GM21619 (cell line): ENCODE data around the gene CHN2.
"Not testable (repeated sequence)": the region's sequence is repeated elsewhere in the genome, so short reads cannot be mapped to it uniquely, and the experiment has no call there.

Experiments used
- ATAC-seq: cut with Tn5 transposase; IDR thresholded peaks from one replicate; pipeline ENCODE4 v1.9.1; 2021; ENCODE audit not compliant: unreplicated experiment

Gene CHN2

GRCh38 chr7:29528526-29528925, 334.0 kb downstream of the CHN2 start:
- not testable (repeated sequence) for ATAC-seq
